Mesendoderm (in vitro differentiated cells): ENCODE data around the gene TGFBR1. TPM values are rescaled to one million over a fixed set of nuclear protein-coding genes. Genes with fewer than 3 reads are reported as not detected.

ENCODE experiments used
- DNase-seq: peaks from one replicate; pipeline ENCODE4 v3.0.0; 2013
- H2AK5ac ChIP-seq: 2 replicates; pipeline ENCODE4 v1.6.1; 2013; ENCODE audit warnings: low read length, inconsistent platforms
- H2BK120ac ChIP-seq: 2 replicates; pipeline ENCODE4 v1.6.1; 2013; ENCODE audit warnings: low read depth, mild to moderate bottlenecking, low read length, moderate library complexity, mixed read lengths
- H2BK15ac ChIP-seq: replicated peaks from 2 replicates; pipeline ENCODE4 v1.6.1; 2013; ENCODE audit warnings: low read depth, mild to moderate bottlenecking, moderate library complexity
- H2BK5ac ChIP-seq: 2 replicates; pipeline ENCODE4 v1.6.1; 2013; ENCODE audit warnings: low read length, inconsistent platforms
- H3K18ac ChIP-seq: 2 replicates; pipeline ENCODE4 v1.6.1; 2013; ENCODE audit warnings: mild to moderate bottlenecking, low read length, mixed read lengths
- H3K23ac ChIP-seq: one replicate; pipeline ENCODE4 v1.6.1; 2013; ENCODE audit warnings: low read length
- H3K27ac ChIP-seq: 2 replicates; pipeline ENCODE4 v1.5.1; 2013; ENCODE audit warnings: low read depth, mild to moderate bottlenecking, inconsistent platforms, low read length, moderate library complexity
- H3K27me3 ChIP-seq: 2 replicates; pipeline ENCODE4 v1.6.1; 2013; ENCODE audit warnings: low read length, control low read depth, mild to moderate bottlenecking, inconsistent platforms; ENCODE audit not compliant: insufficient read depth, poor library complexity
- H3K36me3 ChIP-seq: 2 replicates; pipeline ENCODE4 v1.6.1; 2013; ENCODE audit warnings: low read length, inconsistent platforms; ENCODE audit not compliant: control insufficient read depth, insufficient read depth
- H3K4ac ChIP-seq: one replicate; pipeline ENCODE4 v1.6.1; 2013; ENCODE audit warnings: low read depth, mild to moderate bottlenecking, low read length, moderate library complexity
- H3K4me1 ChIP-seq: 2 replicates; pipeline ENCODE4 v1.6.1; 2013; ENCODE audit warnings: low read depth, low read length, inconsistent platforms; ENCODE audit not compliant: control insufficient read depth
- H3K4me2 ChIP-seq: 2 replicates; pipeline ENCODE4 v1.6.1; 2013; ENCODE audit warnings: low read length
- H3K4me3 ChIP-seq: 2 replicates; pipeline ENCODE4 v1.5.1; 2013; ENCODE audit warnings: mild to moderate bottlenecking, low read length
- H3K56ac ChIP-seq: one replicate; pipeline ENCODE4 v1.6.1; 2013; ENCODE audit warnings: low read length
- H3K79me1 ChIP-seq: 2 replicates; pipeline ENCODE4 v1.6.1; 2013; ENCODE audit warnings: low read length, inconsistent platforms
- H3K79me2 ChIP-seq: 2 replicates; pipeline ENCODE4 v1.6.1; 2013; ENCODE audit warnings: mild to moderate bottlenecking, low read length; ENCODE audit not compliant: control insufficient read depth, insufficient read depth
- H3K9ac ChIP-seq: 2 replicates; pipeline ENCODE4 v1.6.1; 2013; ENCODE audit warnings: low read length, inconsistent platforms
- H4K5ac ChIP-seq: one replicate; pipeline ENCODE4 v1.6.1; 2013; ENCODE audit warnings: low read length
- H4K8ac ChIP-seq: one replicate; pipeline ENCODE4 v1.6.1; 2013; ENCODE audit warnings: low read depth, mild to moderate bottlenecking, control low read depth, low read length, moderate library complexity
- WGBS: extraction: QIAGEN DNeasy Blood & Tissue Kit; methylation state at CpG from one replicate; pipeline ENCODE4 v1.1.7; 2013; ENCODE audit warnings: low lambda C conversion rate, missing lambda C conversion rate; ENCODE audit not compliant: insufficient coverage; ENCODE audit errors: extremely low coverage; 5-methylcytosine and 5-hydroxymethylcytosine counted together
- polyA plus RNA-seq, 2 experiments: library from polyadenylated mRNA; stranded (reverse); fragments of 200-250 nt; gene quantifications; one replicate each; pipeline ENCODE4 v1.2.3, GENCODE V29; 2013

Gene TGFBR1
- 21.7 TPM for polyA plus RNA-seq (2013, experiment 1 of 2)
- polyA plus RNA-seq (2013, experiment 2 of 2), result 21.0 TPM

DNA sequence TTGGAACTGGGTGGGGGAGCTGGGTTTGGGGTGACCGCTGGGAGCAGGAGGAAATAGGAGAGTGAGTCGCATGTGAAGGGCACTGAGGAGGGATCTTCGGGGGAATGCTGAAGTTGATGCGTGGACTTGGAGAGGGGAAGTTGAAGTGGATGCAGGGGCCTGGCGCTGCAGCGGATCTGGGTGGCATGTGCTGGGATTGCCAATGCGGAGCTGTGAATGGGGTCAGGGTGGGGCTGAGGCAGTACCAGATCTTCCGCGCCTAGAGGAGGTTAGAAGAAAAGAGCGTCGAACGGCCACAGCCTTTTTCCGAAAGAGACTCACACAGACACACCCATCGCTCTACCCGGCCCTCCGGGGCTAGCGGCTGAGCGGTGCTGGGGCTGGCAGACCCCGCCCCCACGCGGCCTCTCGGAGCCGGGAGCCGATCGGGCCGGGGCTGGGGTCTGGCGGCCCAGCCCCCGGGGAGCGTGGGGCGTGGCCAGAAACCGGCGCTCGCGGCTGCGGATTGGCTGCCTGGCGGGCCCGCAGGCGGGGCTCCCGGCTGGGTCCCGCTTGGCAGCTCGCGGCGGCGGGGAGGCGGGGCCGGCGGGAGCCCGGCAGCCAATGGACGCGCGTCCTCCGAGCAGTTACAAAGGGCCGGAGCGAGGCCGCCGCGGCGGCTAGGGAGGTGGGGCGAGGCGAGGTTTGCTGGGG, at the start of gene TGFBR1:
TSS of gene TGFBR1 (plus strand) at position 655 of the 693 bp plus-strand sequence. CDS start 93 bp downstream, outside the sequence.
- Histone ChIP-seq H4K5ac (no peak within 1 kb of the TSS), H4K8ac (no peak within 1 kb of the TSS), H3K79me1 (peaks cover 15% of the 10 kb centered on the region), H3K27ac (peak within 1 kb of the TSS; percentile 79), H3K79me2 (peaks cover 36% of the 10 kb centered on the region), H3K23ac (peak within 1 kb of the TSS; percentile 19), H3K4me2 (peak within 1 kb of the TSS; percentile 95), H3K4me3 (peak within 1 kb of the TSS; percentile 49), H3K18ac (peak within 1 kb of the TSS; percentile 93), H3K9ac (peak within 1 kb of the TSS; percentile 82), H3K4ac (peak within 1 kb of the TSS; percentile 84), H3K27me3 (no peaks in the 10 kb centered on the region), H2BK120ac (peak within 1 kb of the TSS; percentile 66), H3K4me1 (peaks cover 10% of the 10 kb centered on the region), H2BK15ac (no peak within 1 kb of the TSS), H3K36me3 (no peaks in the 10 kb centered on the region), H2AK5ac (no peak within 1 kb of the TSS), H2BK5ac (peak within 1 kb of the TSS; percentile 69), H3K56ac (peak within 1 kb of the TSS; percentile 93)
- no CpG with 5 or more reads among the region's 60 CpGs for WGBS
- DNase-seq, result peak; percentile 97

- Histone ChIP-seq H3K4me3 (no peak overlapping the region), H3K27ac (no peak overlapping the region), H3K23ac (no peak overlapping the region), H3K9ac (no peak overlapping the region), H2BK120ac (no peak overlapping the region), H2AK5ac (no peak overlapping the region), H3K4me2 (no peak overlapping the region), H3K27me3 (no peaks in the 10 kb centered on the region), H3K79me2 (no peaks in the 10 kb centered on the region), H2BK15ac (no peak overlapping the region), H3K79me1 (no peaks in the 10 kb centered on the region), H2BK5ac (no peak overlapping the region), H4K5ac (no peak overlapping the region), H3K56ac (no peak overlapping the region), H3K18ac (no peak overlapping the region), H3K36me3 (no peaks in the 10 kb centered on the region), H3K4ac (no peak overlapping the region), H4K8ac (no peak overlapping the region), H3K4me1 (no peaks in the 10 kb centered on the region)
- no CpG with 5 or more reads among the region's 1 CpG for WGBS
- DNase-seq, result no peak
These were observed 49.5 kb upstream of the TGFBR1 start for GRCh38 chr9:99055384-99055783.

GRCh38 chr9:99056186-99056585, 48.7 kb upstream of the TGFBR1 start:
- Histone ChIP-seq H3K4me1 (no peaks in the 10 kb centered on the region), H2AK5ac (no peak overlapping the region), H2BK5ac (no peak overlapping the region), H2BK120ac (no peak overlapping the region), H3K27ac (no peak overlapping the region), H2BK15ac (no peak overlapping the region), H3K79me1 (no peaks in the 10 kb centered on the region), H3K9ac (no peak overlapping the region), H3K36me3 (no peaks in the 10 kb centered on the region), H3K23ac (no peak overlapping the region), H3K27me3 (no peaks in the 10 kb centered on the region), H4K5ac (no peak overlapping the region), H4K8ac (no peak overlapping the region), H3K56ac (no peak overlapping the region), H3K4me3 (no peak overlapping the region), H3K79me2 (no peaks in the 10 kb centered on the region), H3K4ac (no peak overlapping the region), H3K18ac (no peak overlapping the region), H3K4me2 (no peak overlapping the region)
- DNase-seq, result no peak
- WGBS, result no CpG with 5 or more reads among the region's 6 CpGs

GRCh38 chr9:99056886-99057664, 47.8 kb upstream of the TGFBR1 start:
- H3K79me2 ChIP-seq, result no peaks in the 10 kb centered on the region
- H2AK5ac ChIP-seq, result no peak overlapping the region
- H3K18ac ChIP-seq, result no peak overlapping the region
- no CpG with 5 or more reads among the region's 5 CpGs for WGBS
- H2BK5ac ChIP-seq, result no peak overlapping the region
- H2BK15ac ChIP-seq, result no peak overlapping the region
- H3K4me3 ChIP-seq, result no peak overlapping the region
- H3K4me1 ChIP-seq, result no peaks in the 10 kb centered on the region
- no peak overlapping the region for H3K4ac ChIP-seq
- no peak for DNase-seq
- no peaks in the 10 kb centered on the region for H3K79me1 ChIP-seq
- H3K56ac ChIP-seq, result no peak overlapping the region
- no peak overlapping the region for H3K4me2 ChIP-seq
- no peak overlapping the region for H3K9ac ChIP-seq
- no peak overlapping the region for H4K5ac ChIP-seq
- no peak overlapping the region for H3K23ac ChIP-seq
- H3K36me3 ChIP-seq, result no peaks in the 10 kb centered on the region
- H3K27ac ChIP-seq, result no peak overlapping the region
- no peak overlapping the region for H4K8ac ChIP-seq
- no peaks in the 10 kb centered on the region for H3K27me3 ChIP-seq
- H2BK120ac ChIP-seq, result no peak overlapping the region

DNA sequence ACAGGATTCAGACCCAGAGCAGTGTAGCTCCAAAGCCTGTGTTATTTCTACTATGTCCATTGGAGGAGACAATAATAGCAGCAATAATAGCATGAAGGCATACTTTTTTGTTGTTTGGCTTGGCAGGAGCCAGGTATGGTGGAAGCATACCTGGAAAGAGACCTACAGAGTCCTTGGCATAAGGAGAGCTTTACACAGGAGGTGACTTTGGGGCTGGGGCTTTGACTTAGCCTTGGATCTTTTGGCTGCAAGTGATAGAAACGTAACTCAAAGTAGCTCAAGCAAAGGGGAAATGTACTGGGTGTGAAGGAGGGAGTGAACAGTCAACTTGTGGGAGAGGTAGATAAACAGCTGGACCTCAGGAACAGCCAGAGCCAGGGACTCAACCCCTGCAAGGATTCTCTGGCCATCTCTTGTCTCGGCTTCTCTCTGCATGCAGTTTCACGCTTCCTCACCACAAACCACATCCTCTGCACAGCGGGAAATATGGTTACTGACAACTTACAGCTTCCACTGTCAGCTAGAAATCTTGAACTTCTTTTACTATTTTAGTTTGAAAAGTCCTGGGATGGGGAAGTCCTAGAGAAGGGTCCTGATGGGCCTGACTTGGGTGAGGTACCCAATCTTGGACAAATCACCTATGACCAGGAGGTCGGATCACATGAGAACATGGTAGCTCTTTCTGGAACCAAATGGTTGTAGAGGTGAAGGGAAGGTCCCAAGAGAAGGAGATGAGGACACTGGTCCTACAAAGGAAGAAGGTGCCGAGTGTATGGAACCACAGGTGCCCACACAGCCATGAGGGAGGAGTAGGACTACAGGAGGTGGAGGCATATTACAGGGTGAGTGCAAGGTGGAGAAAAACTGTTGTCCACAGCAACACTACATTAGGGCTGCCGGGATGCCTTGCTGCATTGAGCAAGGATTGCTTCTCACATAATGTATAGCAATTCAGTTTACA, 47.0 kb upstream of the TGFBR1 start:
- Histone ChIP-seq H3K79me2 (no peaks in the 10 kb centered on the region), H4K8ac (no peak overlapping the region), H2BK120ac (no peak overlapping the region), H2BK15ac (no peak overlapping the region), H3K4me2 (no peak overlapping the region), H3K36me3 (no peaks in the 10 kb centered on the region), H3K4ac (no peak overlapping the region), H2BK5ac (no peak overlapping the region), H2AK5ac (peak overlapping the region; percentile 27), H3K56ac (no peak overlapping the region), H3K27me3 (no peaks in the 10 kb centered on the region), H3K27ac (no peak overlapping the region), H3K79me1 (no peaks in the 10 kb centered on the region), H3K4me3 (no peak overlapping the region), H3K18ac (no peak overlapping the region), H3K23ac (no peak overlapping the region), H3K4me1 (no peaks in the 10 kb centered on the region), H4K5ac (no peak overlapping the region), H3K9ac (no peak overlapping the region)
- no CpG with 5 or more reads among the region's 7 CpGs for WGBS
- peak; percentile 36 for DNase-seq
